HG02938 (cell line): Measurements from ENCODE around the gene INPP5J.
"Not testable (repeated sequence)": the region's sequence is repeated elsewhere in the genome, so short reads cannot be mapped to it uniquely, and the experiment has no call there.

Source experiments
- ATAC-seq: cut with Tn5 transposase; IDR thresholded peaks from one replicate; pipeline ENCODE4 v1.9.1; 2021; ENCODE audit warnings: mild to moderate bottlenecking, moderate library complexity; ENCODE audit not compliant: unreplicated experiment

The INPP5J gene

GRCh38 chr22:31144223-31144622, 21.5 kb downstream of the INPP5J start:
- ATAC-seq: no peak

GRCh38 chr22:31148488-31148887, 25.7 kb downstream of the INPP5J start:
- no peak for ATAC-seq

- no peak for ATAC-seq
Observed at GRCh38 chr22:31148953-31149627, 26.3 kb downstream of the INPP5J start.

DNA sequence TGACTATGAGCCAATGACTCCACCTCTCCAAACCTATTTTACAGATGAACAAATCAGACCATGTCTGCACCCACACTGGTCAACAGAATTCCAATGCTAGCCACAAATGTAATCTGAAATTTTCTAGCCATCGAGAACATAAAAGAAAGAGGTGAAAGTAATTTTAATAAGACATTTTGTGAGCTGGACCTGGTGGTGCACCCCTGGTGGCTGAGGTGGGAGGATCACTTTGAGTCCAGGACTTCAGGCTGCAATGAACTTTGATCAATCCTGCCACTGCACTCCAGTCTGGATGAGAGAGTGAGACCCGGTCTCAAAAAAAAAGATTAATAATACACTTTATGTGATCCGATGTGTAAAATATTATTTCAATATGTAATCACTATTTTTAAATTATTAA, 27.8 kb downstream of the INPP5J start:
- ATAC-seq: no peak

DNA sequence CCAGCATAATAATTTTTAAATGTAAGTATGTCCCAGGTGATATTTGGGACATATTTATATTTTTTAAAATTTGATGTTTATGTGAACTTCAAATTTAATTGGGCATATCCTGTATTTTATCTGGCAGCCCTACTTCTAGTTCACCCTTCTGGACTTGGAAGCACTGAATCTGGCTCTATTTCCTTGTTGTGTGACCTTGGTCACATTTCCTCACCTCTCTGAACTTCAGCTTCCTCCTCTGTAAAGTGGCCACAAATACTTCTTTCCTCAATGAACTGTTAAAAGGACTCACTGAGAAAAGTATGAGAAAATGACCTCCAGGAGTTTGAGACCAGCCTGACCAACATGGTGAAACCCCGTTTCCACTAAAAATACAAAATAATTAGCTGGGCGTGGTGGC, 29.1 kb downstream of the INPP5J start:
- ATAC-seq: no peak

GRCh38 chr22:31153357-31153756, 30.6 kb downstream of the INPP5J start:
- no peak for ATAC-seq

DNA sequence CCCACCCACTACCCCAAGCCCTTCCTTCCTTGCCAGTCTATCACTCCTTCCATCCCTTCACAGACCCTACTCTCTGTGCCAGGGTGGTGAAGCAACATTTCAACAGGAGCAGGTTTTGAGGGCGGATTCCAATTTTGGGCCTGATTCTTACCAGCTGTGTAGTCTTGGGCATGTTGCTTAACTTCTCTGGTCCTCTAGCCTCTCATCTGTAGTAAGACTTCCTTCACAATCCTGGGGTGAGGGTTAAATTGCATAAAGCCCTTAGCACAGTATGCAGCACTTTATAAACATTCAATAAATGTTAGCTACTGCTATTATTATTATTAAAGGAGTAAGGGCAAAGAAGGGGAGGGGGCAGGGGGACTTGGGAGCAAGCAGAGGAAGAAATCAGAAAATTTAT, 32.2 kb downstream of the INPP5J start:
- no peak for ATAC-seq

DNA sequence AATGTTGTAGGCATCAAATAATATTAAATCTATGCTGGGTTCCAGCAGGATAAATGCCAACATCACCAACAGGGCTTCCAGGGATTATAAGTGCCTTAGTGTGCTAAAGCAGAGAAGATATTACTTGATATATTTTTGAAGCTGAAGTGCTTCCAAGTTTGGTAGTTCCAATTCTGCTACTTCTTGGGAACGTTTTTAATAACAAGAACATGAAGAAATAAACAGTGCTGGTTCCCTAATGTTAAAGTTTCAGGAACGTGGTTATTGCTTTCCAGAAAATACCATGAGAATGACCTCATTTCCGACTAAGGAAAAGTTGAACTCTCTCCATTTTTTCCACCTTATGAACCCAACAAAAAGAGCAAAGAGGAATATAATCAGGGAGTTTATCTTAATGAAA, 32.7 kb downstream of the INPP5J start:
- no peak for ATAC-seq

- no peak for ATAC-seq
Observed at GRCh38 chr22:31160328-31160978, 37.7 kb downstream of the INPP5J start.

GRCh38 chr22:31161386-31161785, 38.6 kb downstream of the INPP5J start:
- ATAC-seq: no peak

DNA sequence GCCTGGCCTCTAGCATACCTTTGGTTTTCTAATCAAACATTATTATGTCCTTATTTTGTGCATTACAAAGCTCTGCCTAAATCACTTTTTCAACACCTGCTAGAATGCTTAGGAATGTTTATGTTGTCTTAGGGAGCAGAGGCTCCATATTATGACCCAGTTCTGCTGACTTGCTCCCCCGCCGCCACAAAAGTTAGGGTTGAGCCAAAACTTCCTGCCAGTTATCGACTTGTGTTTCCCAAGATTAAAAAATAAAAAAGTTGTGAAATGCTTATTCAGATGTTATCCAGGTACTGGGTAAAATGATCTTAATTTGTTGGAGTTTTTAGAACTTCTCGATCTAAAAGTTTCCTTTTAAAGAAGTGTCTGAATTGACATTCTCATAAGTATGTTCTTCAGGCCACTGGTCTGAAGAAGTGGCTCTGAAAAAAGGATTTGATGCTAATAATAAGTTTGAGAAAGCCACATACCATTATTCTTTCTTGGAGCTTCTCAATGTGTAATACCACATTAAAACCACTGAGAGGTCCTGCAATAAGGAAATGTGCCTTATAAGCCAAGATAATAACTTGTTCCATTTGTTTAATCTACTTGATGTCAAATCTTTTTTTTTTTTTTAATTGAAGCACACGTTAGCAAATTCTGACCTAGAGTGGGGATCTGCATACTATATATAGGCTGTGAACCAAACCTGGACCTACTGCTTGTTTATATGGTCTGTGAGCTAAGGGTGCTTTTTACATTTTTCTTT, 39.4 kb downstream of the INPP5J start:
- no peak for ATAC-seq

GRCh38 chr22:31170971-31171370, 48.2 kb downstream of the INPP5J start:
- ATAC-seq: no peak

- not testable (repeated sequence) for ATAC-seq
Observed at GRCh38 chr22:31171734-31172133, 49.0 kb downstream of the INPP5J start.

DNA sequence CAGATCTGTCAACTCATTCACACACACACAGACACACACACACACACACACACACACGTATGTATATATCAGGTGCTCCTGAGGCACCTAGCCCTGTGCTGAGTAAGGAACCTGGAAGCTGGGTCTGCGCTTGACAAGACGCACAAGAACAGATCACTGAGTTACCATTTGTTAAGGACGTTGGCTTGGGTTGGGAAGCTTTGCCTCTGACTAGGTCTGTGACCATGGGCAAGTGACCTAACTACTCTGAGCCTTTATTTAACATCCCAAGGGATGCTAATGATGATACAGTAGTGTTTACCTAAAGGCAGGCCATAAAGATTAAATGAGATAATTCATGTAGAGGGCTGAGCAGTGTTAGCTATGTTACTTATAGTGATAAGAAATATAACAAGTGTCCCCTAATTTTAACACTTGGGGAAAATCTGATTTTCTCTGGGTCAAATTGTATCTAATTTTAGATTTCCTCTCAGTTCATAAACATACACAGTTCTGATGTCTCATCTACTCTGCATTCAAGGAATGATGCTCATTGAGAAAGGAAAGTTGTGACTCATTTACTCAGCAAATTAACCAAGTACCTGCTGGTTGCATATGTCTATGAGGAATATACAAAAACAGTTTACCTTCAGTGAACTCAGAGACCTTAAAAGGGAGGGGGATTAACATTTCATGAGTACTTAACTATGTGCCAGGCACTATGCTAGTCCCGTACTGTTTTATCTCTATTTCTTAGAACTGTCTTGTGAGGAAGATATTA, 50.8 kb downstream of the INPP5J start:
- no peak for ATAC-seq

- no peak for ATAC-seq
Observed at GRCh38 chr22:31176923-31177322, 54.2 kb downstream of the INPP5J start.

GRCh38 chr22:31177420-31178162, 54.8 kb downstream of the INPP5J start:
- no peak for ATAC-seq

- no peak for ATAC-seq
Observed at GRCh38 chr22:31178859-31179258, 56.1 kb downstream of the INPP5J start.

DNA sequence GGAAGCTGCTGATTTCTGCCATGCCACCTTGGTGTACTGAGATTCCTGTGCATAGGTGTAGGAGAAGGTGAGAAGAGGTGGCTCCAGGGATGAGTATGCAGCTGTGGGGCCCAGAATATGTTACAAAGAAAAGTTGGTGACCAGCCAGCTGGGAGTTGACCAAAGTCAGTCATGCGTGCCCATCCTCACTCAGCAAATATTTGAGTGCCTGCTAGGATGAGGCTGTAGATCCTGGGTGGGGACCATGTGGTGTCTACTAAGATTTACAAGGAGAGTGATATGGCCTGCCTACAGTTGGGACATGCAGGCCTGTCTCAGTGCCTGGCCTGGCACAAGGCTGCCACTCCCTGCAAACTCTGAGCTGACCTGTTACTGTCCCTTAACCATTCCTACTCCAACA, 56.6 kb downstream of the INPP5J start:
- ATAC-seq: no peak

- ATAC-seq: no peak
Observed at GRCh38 chr22:31184015-31184414, 61.2 kb downstream of the INPP5J start.
